HEK293 (cell line): Measurements from ENCODE around the gene ZWILCH.

Experiments used
- CTCF ChIP-seq: fragments of 450-650 bp; formaldehyde crosslinking; IDR thresholded peaks from 2 replicates; pipeline ENCODE4 v1.5.1; 2016; ENCODE audit warnings: missing biosample characterization, missing genetic modification characterization
- REST ChIP-seq: fragments of 450-650 bp; formaldehyde crosslinking; IDR thresholded peaks from 2 replicates; pipeline ENCODE4 v1.5.1; 2016; ENCODE audit warnings: missing biosample characterization, missing genetic modification characterization
- TSHZ1 ChIP-seq: fragments of 450-650 bp; formaldehyde crosslinking; IDR thresholded peaks from 2 replicates; pipeline ENCODE4 v1.5.1; 2016; ENCODE audit warnings: missing biosample characterization, missing genetic modification characterization, borderline replicate concordance
- ZNF335 ChIP-seq: fragments of 450-650 bp; formaldehyde crosslinking; conservative IDR thresholded peaks from 2 replicates; pipeline ENCODE4 v1.5.1; 2016; ENCODE audit warnings: missing biosample characterization, missing genetic modification characterization
- ZNF510 ChIP-seq: fragments of 450-650 bp; formaldehyde crosslinking; IDR thresholded peaks from 2 replicates; pipeline ENCODE4 v1.5.1; 2018; ENCODE audit warnings: mild to moderate bottlenecking, missing genetic modification characterization, missing biosample characterization; ENCODE audit not compliant: insufficient replicate concordance
- ZNF76 ChIP-seq: fragments of 450-650 bp; formaldehyde crosslinking; IDR thresholded peaks from 2 replicates; pipeline ENCODE4; 2016; ENCODE audit warnings: low read depth, missing biosample characterization, missing genetic modification characterization, borderline replicate concordance

GRCh38 chr15:66484539-66485112 is 20.5 kb upstream of the ZWILCH start:
- TF ChIP-seq CTCF (no peak), ZNF76 (tag by site-specific recombination) (no peak), ZNF510 (tag by site-specific recombination) (no peak), REST (tag by site-specific recombination) (no peak), TSHZ1 (tag by site-specific recombination) (no peak), ZNF335 (tag by site-specific recombination) (no peak)
